H1 (cell line): Measurements from ENCODE around the gene COMMD1. TPM values are rescaled to one million over a fixed set of nuclear protein-coding genes. Genes with fewer than 3 reads are reported as not detected.

Experiments used
- CTCF ChIA-PET: fragments of 300-600 bp; sonication (Branson Sonifier 250); formaldehyde crosslinking; loops from one replicate; lab custom pipeline; 2021; ENCODE audit not compliant: partially characterized antibody; lab: Charles Lee
- POLR2A ChIA-PET: fragments of 300-600 bp; sonication (Branson Sonifier 250); formaldehyde crosslinking; loops from one replicate; lab custom pipeline; 2021; ENCODE audit warnings: inconsistent platforms; ENCODE audit not compliant: partially characterized antibody; lab: Charles Lee
- DNase-seq, 2 experiments: peaks; one replicate each; pipeline versions ENCODE4 v3.0.0 to v3.0.0-alpha.2; 2010 to 2022; ENCODE audit warnings: low spot score in 2 of 2, low read depth in 1 of 2, mixed read lengths in 1 of 2
- FAIRE-seq: peaks from 2 replicates; lab custom pipeline; 2011; peaks lifted over from hg19 to GRCh38; lab: Jason Lieb, UNC
- H2AFZ ChIP-seq: 2 replicates; pipeline ENCODE4 v1.8.1; 2012; ENCODE audit warnings: low read length, inconsistent platforms
- H2AK5ac ChIP-seq: 2 replicates; pipeline ENCODE4 v1.6.1; 2013; ENCODE audit warnings: low read depth, low read length
- H2BK120ac ChIP-seq: replicated peaks from 2 replicates; pipeline ENCODE3; 2013; ENCODE audit warnings: low read depth, low read length, inconsistent platforms
- H2BK12ac ChIP-seq: 2 replicates; pipeline ENCODE4 v1.6.1; 2013; ENCODE audit warnings: low read depth, low read length
- H2BK15ac ChIP-seq: 2 replicates; pipeline ENCODE4 v1.6.1; 2013; ENCODE audit warnings: low read length
- H2BK20ac ChIP-seq: 2 replicates; pipeline ENCODE4 v1.6.1; 2013; ENCODE audit warnings: low read length
- H2BK5ac ChIP-seq: 2 replicates; pipeline ENCODE4 v1.6.1; 2013; ENCODE audit warnings: low read depth, low read length
- H3K14ac ChIP-seq: 2 replicates; pipeline ENCODE4 v1.6.1; 2013; ENCODE audit warnings: inconsistent platforms; ENCODE audit not compliant: insufficient read length
- H3K18ac ChIP-seq: 2 replicates; pipeline ENCODE4 v1.6.1; 2013; ENCODE audit warnings: low read length; ENCODE audit errors: extremely low read depth
- H3K23ac ChIP-seq: 2 replicates; pipeline ENCODE4 v1.6.1; 2013; ENCODE audit warnings: inconsistent platforms; ENCODE audit not compliant: insufficient read length
- H3K23me2 ChIP-seq: 2 replicates; pipeline ENCODE4 v1.6.1; 2013; ENCODE audit warnings: low read depth, low read length
- H3K27ac ChIP-seq: 2 replicates; pipeline ENCODE4 v1.6.1; 2011; ENCODE audit warnings: low read depth, low read length, inconsistent platforms
- H3K27me3 ChIP-seq, 4 experiments: replicated peaks in 1 of 4; 1 replicate in 1 of 4; 2 replicates in 3 of 4; pipeline versions ENCODE4 v1.6.1 to v1.8.1; 2011 to 2013; ENCODE audit warnings: low read length in 3 of 4, mild to moderate bottlenecking in 3 of 4, inconsistent platforms in 2 of 4, mixed read lengths in 2 of 4, moderate library complexity in 1 of 4; ENCODE audit not compliant: control insufficient read depth in 3 of 4, insufficient read depth in 3 of 4; ENCODE audit errors: extremely low read depth in 1 of 4
- H3K36me3 ChIP-seq, 4 experiments: 2 replicates each; pipeline versions ENCODE4 v1.6.1 to v1.8.1; 2011 to 2013; ENCODE audit warnings: mild to moderate bottlenecking in 4 of 4, low read length in 3 of 4, moderate library complexity in 2 of 4, control low read depth in 1 of 4, inconsistent platforms in 1 of 4; ENCODE audit not compliant: insufficient read depth in 4 of 4, control insufficient read depth in 2 of 4
- H3K4ac ChIP-seq: replicated peaks from 2 replicates; pipeline ENCODE3; 2013; ENCODE audit warnings: low read length, low read depth, mixed read lengths, inconsistent platforms; ENCODE audit not compliant: insufficient read length
- H3K4me1 ChIP-seq, 4 experiments: replicated peaks in 1 of 4; 1 replicate in 1 of 4; 2 replicates in 3 of 4; pipeline versions ENCODE4 v1.6.1 to v1.8.1; 2011 to 2013; ENCODE audit warnings: low read length in 3 of 4, inconsistent platforms in 2 of 4, mixed read lengths in 1 of 4; ENCODE audit not compliant: insufficient read depth in 4 of 4, control insufficient read depth in 3 of 4
- H3K4me2 ChIP-seq, 2 experiments: 2 replicates each; pipeline versions ENCODE4 v1.6.1 to v1.8.1; 2011 to 2013; ENCODE audit warnings: low read depth in 2 of 2, low read length in 2 of 2, control low read depth in 1 of 2, inconsistent platforms in 1 of 2, mild to moderate bottlenecking in 1 of 2; ENCODE audit not compliant: insufficient read depth in 1 of 2
- H3K4me3 ChIP-seq, 4 experiments: fragments of 200-600, 300-600 bp in 1 of 4; sonication (generic), shearing (Covaris generic), sonication (Bioruptor Twin) in 1 of 4; 2 replicates each; pipeline versions ENCODE4 v1.5.1 to v1.8.1; 2011 to 2016; ENCODE audit warnings: low read length in 4 of 4, low read depth in 3 of 4, control low read depth in 2 of 4, inconsistent platforms in 2 of 4, mild to moderate bottlenecking in 2 of 4, mixed read lengths in 1 of 4, moderate library complexity in 1 of 4; ENCODE audit not compliant: insufficient read depth in 2 of 4; ENCODE audit errors: extremely low read depth in 1 of 4
- H3K56ac ChIP-seq: replicated peaks from 2 replicates; pipeline ENCODE3; 2013; ENCODE audit warnings: low read depth, mild to moderate bottlenecking, mixed read lengths, low read length, inconsistent platforms; ENCODE audit not compliant: insufficient read length
- H3K79me1 ChIP-seq: 2 replicates; pipeline ENCODE4 v1.6.1; 2013; ENCODE audit warnings: low read depth, low read length, control low read depth
- H3K79me2 ChIP-seq, 2 experiments: 2 replicates each; pipeline versions ENCODE4 v1.6.1 to v1.8.1; 2012 to 2013; ENCODE audit warnings: low read length in 2 of 2, mild to moderate bottlenecking in 2 of 2, inconsistent platforms in 1 of 2; ENCODE audit not compliant: insufficient read depth in 2 of 2, control insufficient read depth in 1 of 2
- H3K9ac ChIP-seq, 4 experiments: replicated peaks in 1 of 4; 1 replicate in 1 of 4; 2 replicates in 3 of 4; pipeline versions ENCODE4 v1.6.1 to v1.8.1; 2011 to 2013; ENCODE audit warnings: low read depth in 3 of 4, low read length in 3 of 4, control low read depth in 2 of 4, mild to moderate bottlenecking in 2 of 4, moderate library complexity in 2 of 4, inconsistent platforms in 1 of 4; ENCODE audit errors: extremely low read depth in 1 of 4
- H3K9me3 ChIP-seq, 2 experiments: 2 replicates each; pipeline versions ENCODE4 v1.6.1 to v1.8.1; 2012 to 2013; ENCODE audit warnings: mild to moderate bottlenecking in 2 of 2, moderate library complexity in 2 of 2, control low read depth in 1 of 2, inconsistent platforms in 1 of 2, low read depth in 1 of 2, low read length in 1 of 2, mixed read lengths in 1 of 2; ENCODE audit not compliant: insufficient read depth in 2 of 2
- H4K20me1 ChIP-seq, 2 experiments: replicated peaks in 1 of 2; 2 replicates each; pipeline versions ENCODE3 to v1.8.1; 2011 to 2013; ENCODE audit warnings: inconsistent platforms in 2 of 2, low read length in 2 of 2, mild to moderate bottlenecking in 1 of 2; ENCODE audit not compliant: insufficient read depth in 2 of 2, control insufficient read depth in 1 of 2
- H4K5ac ChIP-seq: 2 replicates; pipeline ENCODE4 v1.6.1; 2013; ENCODE audit warnings: low read length, low read depth, mixed read lengths, inconsistent platforms; ENCODE audit not compliant: insufficient read length
- H4K8ac ChIP-seq: 2 replicates; pipeline ENCODE4 v1.8.0; 2013; ENCODE audit warnings: mild to moderate bottlenecking, moderate library complexity, low read length, inconsistent platforms; ENCODE audit not compliant: insufficient read depth; ENCODE audit errors: extremely low read depth
- H4K91ac ChIP-seq: replicated peaks from 2 replicates; pipeline ENCODE3; 2013; ENCODE audit warnings: low read length, mixed read lengths, inconsistent platforms; ENCODE audit not compliant: insufficient read length
- CHD1 ChIP-seq: IDR thresholded peaks from 2 replicates; pipeline ENCODE4 v1.6.1; 2012; ENCODE audit warnings: low read depth, low read length, improper control_type of control experiment
- CREB1 ChIP-seq: IDR thresholded peaks from 2 replicates; pipeline ENCODE4 v1.6.1; 2012; ENCODE audit warnings: inconsistent platforms
- EP300 ChIP-seq, 2 experiments: IDR thresholded peaks; 1 replicate in 1 of 2; 2 replicates in 1 of 2; pipeline ENCODE4 v1.6.1; 2011 to 2012; ENCODE audit warnings: low read depth in 2 of 2, low read length in 2 of 2, mild to moderate bottlenecking in 2 of 2, borderline replicate concordance in 1 of 2, inconsistent platforms in 1 of 2, moderate library complexity in 1 of 2
- KDM4A ChIP-seq: IDR thresholded peaks from one replicate; pipeline ENCODE4 v1.7.1; 2012; ENCODE audit warnings: low read depth, mild to moderate bottlenecking, moderate library complexity, low read length, inconsistent platforms; ENCODE audit not compliant: severe bottlenecking
- KDM5A ChIP-seq: fragments of 200-600 bp; IDR thresholded peaks from 2 replicates; pipeline ENCODE4 v1.7.1; 2012; ENCODE audit warnings: mild to moderate bottlenecking, low read length, inconsistent platforms, mixed read lengths
- POU5F1 ChIP-seq: IDR thresholded peaks from 2 replicates; pipeline ENCODE4 v1.6.1; 2011; ENCODE audit warnings: low read depth, mild to moderate bottlenecking, low read length, moderate library complexity
- RAD21 ChIP-seq, 2 experiments: IDR thresholded peaks in 1 of 2; conservative IDR thresholded peaks in 1 of 2; 2 replicates each; pipeline ENCODE4 v1.6.1; 2011; ENCODE audit warnings: low read depth in 2 of 2, low read length in 2 of 2, improper control_type of control experiment in 1 of 2, inconsistent platforms in 1 of 2, mild to moderate bottlenecking in 1 of 2, moderate library complexity in 1 of 2
- RXRA ChIP-seq: IDR thresholded peaks from 2 replicates; pipeline ENCODE4 v1.6.1; 2011; ENCODE audit warnings: low read depth, mild to moderate bottlenecking, low read length, moderate library complexity; ENCODE audit not compliant: insufficient read depth
- SUZ12 ChIP-seq: fragments of 200-600 bp; sonication (generic); IDR thresholded peaks from 2 replicates; pipeline ENCODE4 v1.6.1; 2012; ENCODE audit warnings: mild to moderate bottlenecking, inconsistent platforms, low read length, moderate library complexity, mixed read lengths
- TAF1 ChIP-seq: IDR thresholded peaks from 2 replicates; pipeline ENCODE4 v1.6.1; 2011; ENCODE audit warnings: mild to moderate bottlenecking, low read depth, low read length
- ZNF274 ChIP-seq: IDR thresholded peaks from 2 replicates; pipeline ENCODE4 v1.7.0; 2012; ENCODE audit warnings: low read length, borderline replicate concordance; ENCODE audit errors: extremely low read depth
- WGBS, 2 experiments: shearing (Covaris generic) in 1 of 2; methylation state at CpG; one replicate each; pipeline versions ENCODE4 v1.1.6 to v1.1.7; 2013 to 2015; ENCODE audit warnings: low lambda C conversion rate in 2 of 2, mixed read lengths in 2 of 2, inconsistent platforms in 1 of 2, low coverage in 1 of 2, missing lambda C conversion rate in 1 of 2; ENCODE audit not compliant: insufficient replicate concordance in 2 of 2, insufficient coverage in 1 of 2, insufficient read length in 1 of 2; ENCODE audit errors: extremely low coverage in 1 of 2, missing lambda C conversion rate in 1 of 2; 5-methylcytosine and 5-hydroxymethylcytosine counted together
- polyA plus RNA-seq, 7 experiments: library from polyadenylated mRNA; depleted of rRNA in 3 of 7; stranded (reverse) in 5 of 7; unstranded in 2 of 7; fragments of >200 nt in 5 of 7; fragments of 200-250 nt in 2 of 7; gene quantifications; 1 replicate in 5 of 7; 2 replicates in 1 of 7; 4 replicates in 1 of 7; pipeline versions ENCODE4 v1.2.1 to v1.2.3, GENCODE V29; 2011 to 2013; ENCODE audit warnings: missing spikeins in 2 of 7, mixed read lengths in 2 of 7
- total RNA-seq: library from RNA; stranded (reverse); fragmentation: NEBNext Ultra II Directional; extraction: Animal tissue kit (Norgen Biotek cat#: 25700); gene quantifications from 2 replicates; pipeline ENCODE4 v1.2.1, GENCODE V29; 2021

The COMMD1 gene
- total and polyA plus RNA-seq, 2 of the 8 experiments (the other 6 are each of a cell fraction or from before 2014, with no cell fraction given) = 23.5 to 28.3 TPM

DNA sequence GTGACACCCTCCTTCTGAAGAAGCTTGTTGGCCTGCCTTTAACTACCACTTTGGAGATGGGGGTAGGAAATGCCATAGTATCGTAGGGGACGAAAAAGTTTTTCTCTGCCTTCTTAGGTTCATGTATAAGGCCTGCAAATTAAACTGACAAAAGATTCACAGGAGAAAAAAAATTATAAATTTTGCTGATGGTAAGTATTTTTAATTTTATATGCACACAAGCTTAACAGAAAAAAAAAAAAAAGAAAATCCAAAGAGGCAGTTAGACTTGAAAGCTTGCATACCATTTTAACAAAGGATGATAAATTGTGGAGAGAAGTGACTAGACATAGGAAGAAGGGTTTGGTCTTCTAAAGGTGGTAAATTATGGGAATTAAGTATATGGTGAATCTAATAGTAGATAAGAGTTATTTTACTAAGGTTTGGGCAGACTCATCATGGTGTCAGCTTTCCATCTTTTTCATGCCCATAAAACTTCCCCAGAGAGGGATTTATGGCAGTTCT lies 227.9 kb downstream of the COMMD1 start:
- no peak overlapping the region for H3K4me3 ChIP-seq
- H2BK12ac ChIP-seq = no peak overlapping the region
- no peaks in the 10 kb centered on the region for H3K79me2 ChIP-seq
- FAIRE-seq = no peak
- no peak overlapping the region for H3K27ac ChIP-seq
- H4K91ac ChIP-seq = no peak overlapping the region
- H3K18ac ChIP-seq = no peak overlapping the region
- DNase-seq = no peak
- no peak overlapping the region for H4K5ac ChIP-seq
- no peak overlapping the region for H4K8ac ChIP-seq
- no peaks in the 10 kb centered on the region for H3K9me3 ChIP-seq
- no peak overlapping the region for H3K4ac ChIP-seq
- POLR2A ChIA-PET = no interaction called here
- no peak overlapping the region for H2BK5ac ChIP-seq
- no peaks in the 10 kb centered on the region for H3K36me3 ChIP-seq
- H4K20me1 ChIP-seq = no peaks in the 10 kb centered on the region
- H2BK20ac ChIP-seq = no peak overlapping the region
- no peak overlapping the region for H3K14ac ChIP-seq
- no peaks in the 10 kb centered on the region for H3K27me3 ChIP-seq
- TF ChIP-seq RAD21 (IDR thresholded peaks at IDR 0.05 in 1 of 2, conservative IDR thresholded peaks at IDR 0.05 in 1 of 2; ENCODE audit: low read depth in 2 of 2, low read length in 2 of 2) (no peak), POU5F1 (no peak), CREB1 (no peak), TAF1 (no peak), ZNF274 (no peak), KDM4A (no peak), RXRA (no peak), SUZ12 (no peak), EP300 (IDR thresholded peaks at IDR 0.05; ENCODE audit: borderline replicate concordance in 1 of 2, low read depth in 2 of 2, low read length in 2 of 2) (no peak), KDM5A (no peak), CHD1 (no peak)
- no peaks in the 10 kb centered on the region; a peak in 1 of 7 replicates for H3K4me1 ChIP-seq
- no peak overlapping the region for H2AK5ac ChIP-seq
- H3K79me1 ChIP-seq = no peaks in the 10 kb centered on the region
- H2AFZ ChIP-seq = no peak overlapping the region
- CTCF ChIA-PET = interaction anchor here (0.6 to 0.7 kb wide), 2 partner anchors 103 to 395 kb away, joined by 3 to 4 read pairs; no protein-coding TSS in a partner anchor
- no peak overlapping the region for H3K4me2 ChIP-seq
- H2BK120ac ChIP-seq = no peak overlapping the region
- no peak overlapping the region for H3K56ac ChIP-seq
- H3K23me2 ChIP-seq = no peaks in the 10 kb centered on the region
- H3K23ac ChIP-seq = no peak overlapping the region
- no peak overlapping the region for H3K9ac ChIP-seq
- H2BK15ac ChIP-seq = no peak overlapping the region
- 91% methylated on average over 2 of the region's 2 CpGs; no CpG with 5 or more reads in 1 of the 2 experiments for WGBS, 2 experiments
